ENCODE data around the gene LCN12.

Gene LCN12

DNA sequence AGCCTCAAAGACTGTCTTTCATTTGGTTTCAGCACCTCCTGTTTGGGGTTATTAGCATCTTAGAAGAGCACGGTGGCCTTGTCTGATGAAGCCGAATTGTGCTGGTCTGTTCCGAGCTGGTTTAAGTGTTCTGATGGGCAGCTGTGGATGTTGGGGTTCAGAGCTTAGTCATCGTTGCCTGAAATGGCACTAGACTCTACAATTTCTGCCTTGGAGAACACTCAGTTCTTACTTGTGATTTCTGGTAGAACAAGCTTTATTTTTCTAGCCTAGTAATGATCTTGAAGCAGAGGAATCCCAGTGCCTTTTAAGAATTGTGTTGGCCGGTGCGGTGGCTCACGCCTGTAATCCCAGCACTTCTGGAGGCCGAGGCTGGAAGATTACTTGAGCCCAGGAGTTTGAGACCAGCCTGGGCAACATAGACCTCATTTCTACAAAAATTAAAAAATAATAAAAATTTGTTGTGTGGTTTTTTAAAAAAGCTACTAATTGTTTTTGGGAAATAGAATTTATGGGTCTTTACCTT lies 15.4 kb upstream of the LCN12 start:
- TF ChIP-seq REST (IDR thresholded peaks at IDR 0.05; ENCODE audit: low read depth) (no peak), CREB1 (IDR thresholded peaks at IDR 0.05; ENCODE audit: low read depth) (no peak), TAF1 (IDR thresholded peaks at IDR 0.05; ENCODE audit: low read depth) (no peak), CEBPB (IDR thresholded peaks at IDR 0.05) (no peak), EGR1 (IDR thresholded peaks at IDR 0.05) (no peak), NFIC (IDR thresholded peaks at IDR 0.05) (no peak), YY1 (IDR thresholded peaks at IDR 0.05; ENCODE audit: low read depth) (no peak), FOXM1 (IDR thresholded peaks at IDR 0.05; ENCODE audit: borderline replicate concordance, low read depth) (no peak), RAD21 (IDR thresholded peaks at IDR 0.05; ENCODE audit: low read depth) (no peak), TEAD4 (IDR thresholded peaks at IDR 0.05) (no peak), USF1 (IDR thresholded peaks at IDR 0.05) (no peak), ZBTB7A (IDR thresholded peaks at IDR 0.05; ENCODE audit: low read depth) (no peak), EP300 (IDR thresholded peaks at IDR 0.05; ENCODE audit: borderline replicate concordance) (no peak)
- TF ChIP-seq, protein P1, sequence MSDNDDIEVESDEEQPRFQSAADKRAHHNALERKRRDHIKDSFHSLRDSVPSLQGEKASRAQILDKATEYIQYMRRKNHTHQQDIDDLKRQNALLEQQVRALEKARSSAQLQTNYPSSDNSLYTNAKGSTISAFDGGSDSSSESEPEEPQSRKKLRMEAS (IDR thresholded peaks at IDR 0.05) = no peak

- TF ChIP-seq FOXM1 (IDR thresholded peaks at IDR 0.05; ENCODE audit: borderline replicate concordance, low read depth) = no peak
- TF ChIP-seq RAD21 (IDR thresholded peaks at IDR 0.05; ENCODE audit: low read depth) = no peak
- TF ChIP-seq USF1 (IDR thresholded peaks at IDR 0.05) = no peak
- TF ChIP-seq, protein P1 (IDR thresholded peaks at IDR 0.05) = no peak
- no peak for TF ChIP-seq REST (IDR thresholded peaks at IDR 0.05; ENCODE audit: low read depth)
- TF ChIP-seq TEAD4 (IDR thresholded peaks at IDR 0.05) = no peak
- TF ChIP-seq CREB1 (IDR thresholded peaks at IDR 0.05; ENCODE audit: low read depth) = no peak
- no peak for TF ChIP-seq EGR1 (IDR thresholded peaks at IDR 0.05)
- TF ChIP-seq ZBTB7A (IDR thresholded peaks at IDR 0.05; ENCODE audit: low read depth) = no peak
- no peak for TF ChIP-seq NFIC (IDR thresholded peaks at IDR 0.05)
- no peak for TF ChIP-seq YY1 (IDR thresholded peaks at IDR 0.05; ENCODE audit: low read depth)
Measured at GRCh38 chr9:136937186-136938001, 14.7 kb upstream of the LCN12 start.

- TF ChIP-seq REST (IDR thresholded peaks at IDR 0.05; ENCODE audit: low read depth) = no peak
- TF ChIP-seq EP300 (IDR thresholded peaks at IDR 0.05; ENCODE audit: borderline replicate concordance) = no peak
- no peak for TF ChIP-seq RAD21 (IDR thresholded peaks at IDR 0.05; ENCODE audit: low read depth)
- TF ChIP-seq CEBPB (IDR thresholded peaks at IDR 0.05) = no peak
Measured at GRCh38 chr9:136939431-136939995, 12.6 kb upstream of the LCN12 start.

DNA sequence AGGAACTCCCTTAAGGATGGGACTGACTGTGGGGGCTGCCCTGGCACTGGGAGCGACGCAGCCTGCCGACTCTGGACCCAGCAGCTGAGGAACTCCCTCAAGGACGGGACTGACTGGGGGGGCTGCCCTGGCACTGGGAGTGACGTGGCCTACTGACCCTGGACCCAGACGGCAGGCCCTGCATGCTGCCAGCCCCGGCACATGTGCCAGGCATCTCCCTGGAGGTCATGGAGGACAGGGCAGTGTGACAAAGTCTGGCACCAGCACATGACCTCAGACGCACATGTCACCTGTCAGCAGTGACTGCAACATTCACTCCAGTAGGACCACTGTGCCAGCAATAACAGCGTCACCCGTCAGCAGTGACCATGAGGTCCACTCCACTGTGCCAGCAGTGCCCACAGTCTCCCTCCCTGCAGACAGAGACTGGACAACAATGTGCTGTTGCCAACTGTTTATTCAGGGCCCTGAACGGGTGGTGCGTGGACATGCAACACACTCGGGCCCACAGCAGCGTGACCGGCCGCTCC lies 12.0 kb upstream of the LCN12 start:
- no peak for TF ChIP-seq CREB1 (IDR thresholded peaks at IDR 0.05; ENCODE audit: low read depth)
- TF ChIP-seq EP300 (IDR thresholded peaks at IDR 0.05; ENCODE audit: borderline replicate concordance) = no peak
- no peak for TF ChIP-seq TCF12 (IDR thresholded peaks at IDR 0.05; ENCODE audit: low read depth)
- TF ChIP-seq RAD21 (IDR thresholded peaks at IDR 0.05; ENCODE audit: low read depth) = no peak
- TF ChIP-seq YY1 (IDR thresholded peaks at IDR 0.05; ENCODE audit: low read depth) = no peak
- no peak for TF ChIP-seq USF1 (IDR thresholded peaks at IDR 0.05)
- no peak for TF ChIP-seq TEAD4 (IDR thresholded peaks at IDR 0.05)
- no peak for TF ChIP-seq NFIC (IDR thresholded peaks at IDR 0.05)
- TF ChIP-seq EGR1 (IDR thresholded peaks at IDR 0.05) = no peak
- TF ChIP-seq REST (IDR thresholded peaks at IDR 0.05; ENCODE audit: low read depth) = no peak
- no peak for TF ChIP-seq FOXM1 (IDR thresholded peaks at IDR 0.05; ENCODE audit: borderline replicate concordance, low read depth)
- no peak for TF ChIP-seq TAF1 (IDR thresholded peaks at IDR 0.05; ENCODE audit: low read depth)
- TF ChIP-seq, protein P1 (IDR thresholded peaks at IDR 0.05) = no peak

Data from Ishikawa (cell line).